Suprapubic skin (tissue), 3 donors: Measurements from ENCODE around the gene NME3.

Experiments used
- CTCF ChIP-seq, 2 donors: fragments of 200-600 bp in 1 of 2; fragments of 450-650 bp in 1 of 2; sonication (generic) in 1 of 2; IDR thresholded peaks; one replicate each; pipeline ENCODE4 v1.5.1; 2016 to 2019; ENCODE audit warnings: antibody characterized with exemption in 2 of 2, mild to moderate bottlenecking in 1 of 2, moderate library complexity in 1 of 2
- POLR2AphosphoS5 ChIP-seq, 3 donors: sonication (generic); formaldehyde crosslinking; IDR thresholded peaks; one replicate each; pipeline ENCODE4 v1.6.1; 2017; ENCODE audit warnings: antibody characterized with exemption in 3 of 3

- no peak for TF ChIP-seq CTCF (IDR thresholded peaks at IDR 0.05)
- no peak for TF ChIP-seq POLR2AphosphoS5 (IDR thresholded peaks at IDR 0.05)
Observed at GRCh38 chr16:1774448-1774780, 3.1 kb upstream of the NME3 start.
